Measurements from ENCODE around the gene KLHL7.

- TF ChIP-seq POLR2AphosphoS5 (IDR thresholded peaks at IDR 0.05) (no peak), POLR2A (IDR thresholded peaks at IDR 0.05) (no peak), CTCF (IDR thresholded peaks at IDR 0.05) (peak; percentile 33 to 44 (median 38)), EP300 (IDR thresholded peaks at IDR 0.05; ENCODE audit: low read depth) (no peak)
These were observed 79.2 kb downstream of the KLHL7 start for GRCh38 chr7:23184709-23185359.
